CD4-positive, alpha-beta T cell (primary cell): Measurements from ENCODE around the gene CENPP. TPM values are rescaled to one million over a fixed set of nuclear protein-coding genes. Genes with fewer than 3 reads are reported as not detected.

ENCODE experiments used
- ATAC-seq: fragments of 200-7000 bp; cut with Tn5 transposase; one replicate; pipeline ENCODE4 v1.10.0; 2022; ENCODE audit warnings: mild to moderate bottlenecking; ENCODE audit not compliant: poor library complexity
- CTCF ChIA-PET: fragments of 350-600 bp; sonication (Branson Sonifier 250); formaldehyde crosslinking; loops from one replicate; lab custom pipeline; 2021; ENCODE audit warnings: antibody characterized with exemption, inconsistent platforms; lab: Charles Lee
- POLR2A ChIA-PET: fragments of 350-600 bp; sonication (Branson Sonifier 250); formaldehyde crosslinking; loops from one replicate; lab custom pipeline; 2021; ENCODE audit warnings: antibody characterized with exemption, inconsistent platforms; lab: Charles Lee
- DNase-seq, 14 experiments: peaks; one replicate each; pipeline ENCODE4 v3.0.0-alpha.2; 2013 to 2020; ENCODE audit warnings: mixed read lengths in 2 of 14
- H3K27ac ChIP-seq, 2 donors: one replicate each; pipeline versions ENCODE4 v1.5.1 to v1.7.0; 2013; ENCODE audit warnings: low read length in 2 of 2, low read depth in 1 of 2, mild to moderate bottlenecking in 1 of 2
- H3K27me3 ChIP-seq, 2 experiments: 1 replicate in 1 of 2; 2 replicates in 1 of 2; pipeline versions ENCODE4 v1.6.1 to v1.7.0; 2013; ENCODE audit warnings: low read length in 2 of 2, control low read depth in 1 of 2, mild to moderate bottlenecking in 1 of 2, moderate library complexity in 1 of 2; ENCODE audit not compliant: insufficient read depth in 2 of 2, control insufficient read depth in 1 of 2
- H3K36me3 ChIP-seq: one replicate; pipeline ENCODE4 v1.6.1; 2013; ENCODE audit warnings: low read length, control low read depth; ENCODE audit not compliant: insufficient read depth
- H3K4me1 ChIP-seq: one replicate; pipeline ENCODE4 v1.6.1; 2013; ENCODE audit warnings: low read length, control low read depth; ENCODE audit not compliant: insufficient read depth
- H3K4me3 ChIP-seq: one replicate; pipeline ENCODE4 v1.5.1; 2013; ENCODE audit warnings: mild to moderate bottlenecking, low read length, moderate library complexity
- H3K9me3 ChIP-seq, 2 experiments: 1 replicate in 1 of 2; 2 replicates in 1 of 2; pipeline versions ENCODE4 v1.6.1 to v1.7.0; 2013; ENCODE audit warnings: low read length in 2 of 2, mild to moderate bottlenecking in 2 of 2, control low read depth in 1 of 2, moderate library complexity in 1 of 2; ENCODE audit not compliant: control insufficient read depth in 1 of 2, insufficient read depth in 1 of 2
- H3K27ac Mint-ChIP-seq: one replicate; pipeline ENCODE4 v1.8.0; 2020; ENCODE audit warnings: mixed read lengths
- H3K27me3 Mint-ChIP-seq: one replicate; pipeline ENCODE4 v1.8.0; 2021; ENCODE audit warnings: mixed read lengths
- H3K36me3 Mint-ChIP-seq: one replicate; pipeline ENCODE4 v1.8.0; 2021; ENCODE audit warnings: low read depth, mixed read lengths
- H3K4me1 Mint-ChIP-seq: one replicate; pipeline ENCODE4 v1.8.0; 2021; ENCODE audit warnings: low read depth, mixed read lengths
- H3K4me3 Mint-ChIP-seq: one replicate; pipeline ENCODE4 v1.8.0; 2020; ENCODE audit warnings: mild to moderate bottlenecking, mixed read lengths
- H3K9me3 Mint-ChIP-seq: one replicate; pipeline ENCODE4 v1.8.0; 2020; ENCODE audit warnings: mixed read lengths
- intact Hi-C, 2 experiments: fragments of 100-400 bp; cut with DNase I in 1 of 2; cut with micrococcal nuclease in 1 of 2; formaldehyde crosslinking; loops; one replicate each; pipeline versions ENCODE4 v1.15.1 to v1.9.0; 2023 to 2025; cut with DNase I, micrococcal nuclease
- total RNA-seq, 174 experiments: library from RNA in 2 of 174; stranded (reverse) in 2 of 174; gene quantifications; one replicate each; pipeline ENCODE4 v1.2.3 and lab custom pipeline; 2021 to 2026
- TF ChIP-seq, protein P1 (sequence below): fragments of 200-600 bp; IDR thresholded peaks from one replicate; pipeline ENCODE4 v1.8.0; 2022; ENCODE audit warnings: antibody characterized with exemption, mild to moderate bottlenecking

Gene CENPP
- total RNA-seq, 2 experiments from 2014 or later = 4.8 TPM

- no peaks in the 10 kb centered on the region for H3K27me3 Mint-ChIP-seq
- Histone ChIP-seq H3K27me3 (no peaks in the 10 kb centered on the region), H3K36me3 (no peaks in the 10 kb centered on the region), H3K4me3 (no peak overlapping the region), H3K4me1 (no peaks in the 10 kb centered on the region), H3K9me3 (no peaks in the 10 kb centered on the region), H3K27ac (no peak overlapping the region)
- peaks cover 5% of the 10 kb centered on the region for H3K9me3 Mint-ChIP-seq
- ATAC-seq = no peak
- TF ChIP-seq, protein P1, sequence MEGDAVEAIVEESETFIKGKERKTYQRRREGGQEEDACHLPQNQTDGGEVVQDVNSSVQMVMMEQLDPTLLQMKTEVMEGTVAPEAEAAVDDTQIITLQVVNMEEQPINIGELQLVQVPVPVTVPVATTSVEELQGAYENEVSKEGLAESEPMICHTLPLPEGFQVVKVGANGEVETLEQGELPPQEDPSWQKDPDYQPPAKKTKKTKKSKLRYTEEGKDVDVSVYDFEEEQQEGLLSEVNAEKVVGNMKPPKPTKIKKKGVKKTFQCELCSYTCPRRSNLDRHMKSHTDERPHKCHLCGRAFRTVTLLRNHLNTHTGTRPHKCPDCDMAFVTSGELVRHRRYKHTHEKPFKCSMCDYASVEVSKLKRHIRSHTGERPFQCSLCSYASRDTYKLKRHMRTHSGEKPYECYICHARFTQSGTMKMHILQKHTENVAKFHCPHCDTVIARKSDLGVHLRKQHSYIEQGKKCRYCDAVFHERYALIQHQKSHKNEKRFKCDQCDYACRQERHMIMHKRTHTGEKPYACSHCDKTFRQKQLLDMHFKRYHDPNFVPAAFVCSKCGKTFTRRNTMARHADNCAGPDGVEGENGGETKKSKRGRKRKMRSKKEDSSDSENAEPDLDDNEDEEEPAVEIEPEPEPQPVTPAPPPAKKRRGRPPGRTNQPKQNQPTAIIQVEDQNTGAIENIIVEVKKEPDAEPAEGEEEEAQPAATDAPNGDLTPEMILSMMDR = no peak
- H3K4me3 Mint-ChIP-seq = no peak overlapping the region
- CTCF ChIA-PET = no interaction called here
- H3K36me3 Mint-ChIP-seq = peaks cover 11% of the 10 kb centered on the region
- H3K4me1 Mint-ChIP-seq = no peaks in the 10 kb centered on the region
- intact Hi-C loops = no loop called here
- POLR2A ChIA-PET = no interaction called here
- H3K27ac Mint-ChIP-seq = no peak overlapping the region
- DNase-seq = no peak
Observed at GRCh38 chr9:92576175-92576574, 250.4 kb downstream of the CENPP start.

DNA sequence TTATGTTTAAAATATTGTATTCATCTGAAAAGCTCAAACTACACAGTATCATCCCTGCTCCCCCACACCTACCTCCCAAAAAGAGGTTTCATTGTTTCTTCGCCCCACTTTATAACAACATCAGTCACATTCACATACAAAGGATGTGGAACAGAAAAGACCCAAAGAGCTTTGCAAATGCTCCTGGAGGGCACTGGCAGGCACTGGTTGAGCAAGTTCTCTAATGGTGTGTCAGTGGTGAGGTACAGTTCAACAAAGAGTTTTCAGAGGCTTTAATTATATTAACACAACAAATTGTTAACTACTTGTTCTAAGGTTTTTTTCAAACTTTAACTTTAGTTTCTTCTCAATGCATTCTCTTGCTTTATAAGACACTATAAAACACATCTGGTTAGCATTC is 264.2 kb downstream of the CENPP start:
- Histone ChIP-seq H3K9me3 (peaks cover 0 to 4% of the 10 kb centered on the region in 2 experiments), H3K36me3 (no peaks in the 10 kb centered on the region), H3K4me3 (no peak overlapping the region), H3K27ac (no peak overlapping the region), H3K4me1 (no peaks in the 10 kb centered on the region), H3K27me3 (no peaks in the 10 kb centered on the region)
- Mint-ChIP-seq H3K9me3 (no peaks in the 10 kb centered on the region), H3K36me3 (no peaks in the 10 kb centered on the region), H3K4me3 (no peak overlapping the region), H3K27ac (no peak overlapping the region), H3K27me3 (no peaks in the 10 kb centered on the region), H3K4me1 (no peaks in the 10 kb centered on the region)
- no peak for ATAC-seq
- TF ChIP-seq, protein P1 = no peak
- DNase-seq = no peak
- CTCF ChIA-PET = no interaction called here
- intact Hi-C loops = no loop called here
- POLR2A ChIA-PET = no interaction called here

- Histone ChIP-seq H3K27me3 (no peaks in the 10 kb centered on the region), H3K27ac (no peak overlapping the region), H3K9me3 (peaks cover 0 to 4% of the 10 kb centered on the region in 2 experiments), H3K4me1 (no peaks in the 10 kb centered on the region), H3K4me3 (no peak overlapping the region), H3K36me3 (no peaks in the 10 kb centered on the region)
- Mint-ChIP-seq H3K4me3 (no peak overlapping the region), H3K9me3 (no peaks in the 10 kb centered on the region), H3K27ac (no peak overlapping the region), H3K27me3 (no peaks in the 10 kb centered on the region), H3K4me1 (no peaks in the 10 kb centered on the region), H3K36me3 (no peaks in the 10 kb centered on the region)
- ChIA-PET POLR2A (no interaction called here), CTCF (no interaction called here)
- DNase-seq (no peak), ATAC-seq (no peak)
- TF ChIP-seq, protein P1 = no peak
- intact Hi-C loops = no loop called here
Observed at GRCh38 chr9:92590377-92590776, 264.6 kb downstream of the CENPP start.
